ENCODE data around the gene HRH3. TPM values are rescaled to one million over a fixed set of nuclear protein-coding genes. Genes with fewer than 3 reads are reported as not detected.

Gene HRH3
- total RNA-seq, 4 donors from 2014 or later = not detected

DNA sequence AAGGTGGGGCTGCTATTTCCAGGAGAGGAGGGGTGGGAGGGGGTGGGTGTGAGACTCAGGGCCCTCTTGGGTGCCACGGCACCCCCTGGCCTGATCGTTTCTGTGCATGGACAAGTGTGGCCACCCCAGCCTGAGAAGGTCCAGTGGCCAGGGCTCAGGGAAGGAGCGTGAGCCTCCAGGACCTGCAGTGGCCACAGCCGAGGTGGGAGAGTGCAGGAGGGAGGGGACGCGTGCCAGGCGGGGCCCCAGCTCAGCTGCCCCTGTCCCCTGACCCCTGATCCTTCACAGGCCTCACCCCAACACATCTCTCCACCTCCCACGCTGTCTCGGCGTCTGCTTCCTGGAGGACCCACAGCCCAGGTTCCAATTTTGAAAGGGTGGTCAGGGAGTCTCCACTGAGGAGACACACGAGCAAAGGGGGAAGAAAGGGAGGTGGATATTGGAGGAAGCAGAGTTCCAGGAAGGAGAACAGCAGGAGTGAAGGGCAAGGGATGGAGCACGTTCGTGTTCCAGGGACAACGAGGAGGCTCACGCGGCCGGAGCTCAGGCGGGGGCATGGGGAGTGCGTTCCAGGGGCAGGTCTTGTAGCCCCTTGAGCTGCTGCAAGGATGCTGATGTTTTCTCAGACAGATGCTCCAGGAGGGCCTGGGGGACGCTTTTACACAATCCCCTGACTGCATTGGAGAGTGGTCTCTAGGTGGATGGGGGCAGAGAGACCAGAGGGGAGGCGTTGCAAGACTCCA lies 4.2 kb upstream of the HRH3 start:
- intact Hi-C loops (cut with DNase I) = no loop called here
- TF ChIP-seq, protein P1, sequence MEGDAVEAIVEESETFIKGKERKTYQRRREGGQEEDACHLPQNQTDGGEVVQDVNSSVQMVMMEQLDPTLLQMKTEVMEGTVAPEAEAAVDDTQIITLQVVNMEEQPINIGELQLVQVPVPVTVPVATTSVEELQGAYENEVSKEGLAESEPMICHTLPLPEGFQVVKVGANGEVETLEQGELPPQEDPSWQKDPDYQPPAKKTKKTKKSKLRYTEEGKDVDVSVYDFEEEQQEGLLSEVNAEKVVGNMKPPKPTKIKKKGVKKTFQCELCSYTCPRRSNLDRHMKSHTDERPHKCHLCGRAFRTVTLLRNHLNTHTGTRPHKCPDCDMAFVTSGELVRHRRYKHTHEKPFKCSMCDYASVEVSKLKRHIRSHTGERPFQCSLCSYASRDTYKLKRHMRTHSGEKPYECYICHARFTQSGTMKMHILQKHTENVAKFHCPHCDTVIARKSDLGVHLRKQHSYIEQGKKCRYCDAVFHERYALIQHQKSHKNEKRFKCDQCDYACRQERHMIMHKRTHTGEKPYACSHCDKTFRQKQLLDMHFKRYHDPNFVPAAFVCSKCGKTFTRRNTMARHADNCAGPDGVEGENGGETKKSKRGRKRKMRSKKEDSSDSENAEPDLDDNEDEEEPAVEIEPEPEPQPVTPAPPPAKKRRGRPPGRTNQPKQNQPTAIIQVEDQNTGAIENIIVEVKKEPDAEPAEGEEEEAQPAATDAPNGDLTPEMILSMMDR (IDR thresholded peaks at IDR 0.05) = no peak
- TF ChIP-seq EP300 (IDR thresholded peaks at IDR 0.05) (no peak), POLR2A (IDR thresholded peaks at IDR 0.05; ENCODE audit: low read depth) (no peak), POLR2AphosphoS5 (IDR thresholded peaks at IDR 0.05) (no peak)
- Histone ChIP-seq H3K4me3 (no peak overlapping the region), H3K36me3 (no peaks in the 10 kb centered on the region), H3K27me3 (peaks cover 0 to 98% (median 37%) of the 10 kb centered on the region in 4 donors), H3K4me1 (peaks cover 10 to 21% (median 16%) of the 10 kb centered on the region in 4 donors), H3K27ac (replicated peaks in 1 of 4) (no peak overlapping the region), H3K9me3 (no peaks in the 10 kb centered on the region)
- DNase-seq (ENCODE audit: extremely low spot score) = no peak
- 58% methylated on average over 20 of the region's 21 CpGs for WGBS

DNA sequence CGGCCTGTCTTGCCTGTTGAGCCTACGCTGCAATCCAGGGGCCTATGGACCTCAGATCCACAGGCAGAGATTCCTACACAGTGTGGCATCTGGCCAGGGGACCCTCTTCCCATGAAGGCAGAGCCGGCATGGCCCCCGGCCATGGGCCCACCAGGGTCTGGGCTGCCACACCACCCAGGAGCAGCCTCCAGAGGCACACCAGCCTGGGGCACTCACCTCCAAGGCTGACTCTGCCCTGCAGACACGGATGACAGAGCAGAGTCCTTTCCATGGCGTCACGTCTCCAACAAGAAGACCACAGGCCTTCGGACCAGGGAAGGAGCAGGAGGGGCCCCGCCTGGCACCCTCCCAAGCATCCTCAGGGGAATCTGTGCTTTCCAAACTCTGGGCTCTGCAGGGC lies 3.5 kb upstream of the HRH3 start:
- intact Hi-C loops (cut with DNase I) = no loop called here
- no peak overlapping the region for H3K4me3 ChIP-seq
- 87% methylated on average over 7 of the region's 9 CpGs for WGBS
- no peaks in the 10 kb centered on the region for H3K36me3 ChIP-seq
- no peaks in the 10 kb centered on the region for H3K9me3 ChIP-seq
- peaks cover 15 to 28% (median 21%) of the 10 kb centered on the region in 4 donors for H3K4me1 ChIP-seq
- TF ChIP-seq EP300 (IDR thresholded peaks at IDR 0.05) = no peak
- no peak for TF ChIP-seq POLR2AphosphoS5 (IDR thresholded peaks at IDR 0.05)
- no peak for TF ChIP-seq POLR2A (IDR thresholded peaks at IDR 0.05; ENCODE audit: low read depth)
- TF ChIP-seq, protein P1 (IDR thresholded peaks at IDR 0.05) = no peak
- DNase-seq (ENCODE audit: extremely low spot score) = no peak
- H3K27me3 ChIP-seq = peaks cover 0 to 99% (median 44%) of the 10 kb centered on the region in 4 donors
- no peak overlapping the region for H3K27ac ChIP-seq (replicated peaks in 1 of 4)

DNA sequence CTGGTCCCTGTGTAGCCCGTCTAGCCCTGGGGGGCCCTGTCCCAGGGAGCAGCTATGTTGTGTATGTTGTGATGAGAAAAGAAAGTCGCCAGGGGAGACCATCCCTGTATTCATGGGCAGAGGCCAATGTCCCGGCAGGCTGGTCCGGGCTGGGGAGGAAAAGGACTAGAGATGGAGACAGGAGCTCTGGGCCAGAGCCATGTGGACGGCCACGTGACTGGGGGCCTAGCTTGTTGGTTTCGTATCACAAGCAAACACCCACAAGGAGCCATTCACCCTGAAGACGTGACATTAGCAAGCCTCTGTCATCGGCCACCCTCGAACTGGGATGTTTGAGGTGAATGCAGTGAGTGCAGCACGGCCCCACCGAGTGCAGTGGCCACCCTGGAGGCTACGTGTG lies 2.9 kb upstream of the HRH3 start:
- no peak for DNase-seq (ENCODE audit: extremely low spot score)
- H3K4me3 ChIP-seq = no peak overlapping the region
- H3K27me3 ChIP-seq = peaks cover 4 to 99% (median 49%) of the 10 kb centered on the region in 4 donors
- TF ChIP-seq, protein P1 (IDR thresholded peaks at IDR 0.05) = no peak
- TF ChIP-seq EP300 (IDR thresholded peaks at IDR 0.05) (no peak), POLR2A (IDR thresholded peaks at IDR 0.05; ENCODE audit: low read depth) (no peak)
- intact Hi-C loops (cut with DNase I) = no loop called here
- H3K4me1 ChIP-seq = peaks cover 15 to 28% (median 21%) of the 10 kb centered on the region in 4 donors
- H3K27ac ChIP-seq (replicated peaks in 1 of 4) = no peak overlapping the region
- no peaks in the 10 kb centered on the region for H3K9me3 ChIP-seq
- 83% methylated on average over 13 of the region's 13 CpGs for WGBS
- no peaks in the 10 kb centered on the region for H3K36me3 ChIP-seq

DNA sequence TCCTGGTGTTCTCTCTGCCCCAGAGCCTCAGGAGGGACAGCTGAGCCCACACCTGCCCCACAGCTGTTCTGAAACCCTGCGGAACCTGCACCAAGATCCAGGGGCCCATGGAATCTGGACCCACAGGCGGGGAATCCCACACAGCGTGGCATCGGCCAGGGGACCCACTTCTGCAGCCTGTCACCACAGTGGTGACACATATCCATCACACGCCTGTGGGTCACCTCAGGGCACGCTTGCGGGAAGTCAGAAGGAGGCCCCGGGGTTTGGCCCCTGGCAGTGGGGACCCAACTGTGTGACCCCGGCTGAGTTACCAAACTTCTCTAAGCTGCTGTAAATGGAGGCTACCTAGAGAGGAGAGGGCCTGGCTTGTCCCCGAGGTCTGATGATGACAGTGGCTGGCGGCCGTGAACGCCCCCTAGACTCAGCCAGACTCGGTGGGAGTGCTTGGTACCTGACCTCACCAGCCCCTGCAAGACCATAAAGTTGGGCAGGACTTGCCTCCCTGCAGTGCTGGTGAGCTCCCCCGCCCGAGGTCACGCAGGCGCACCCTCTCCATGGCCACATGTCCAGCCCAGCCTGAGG lies 2.3 kb upstream of the HRH3 start:
- intact Hi-C loops (cut with DNase I) = no loop called here
- 100% methylated on average over 6 of the region's 18 CpGs for WGBS
- H3K27me3 ChIP-seq = peaks cover 5 to 99% (median 55%) of the 10 kb centered on the region in 4 donors

More for the DNA sequence above, 2.3 kb upstream of the HRH3 start:
- H3K4me1 ChIP-seq = peaks cover 15 to 28% (median 21%) of the 10 kb centered on the region in 4 donors
- no peak for DNase-seq (ENCODE audit: extremely low spot score)
- TF ChIP-seq POLR2A (IDR thresholded peaks at IDR 0.05; ENCODE audit: low read depth) (no peak), POLR2AphosphoS5 (IDR thresholded peaks at IDR 0.05) (no peak), EP300 (IDR thresholded peaks at IDR 0.05) (no peak)
- TF ChIP-seq, protein P1 (IDR thresholded peaks at IDR 0.05) = no peak
- H3K27ac ChIP-seq (replicated peaks in 1 of 4) = no peak overlapping the region
- H3K36me3 ChIP-seq = no peaks in the 10 kb centered on the region
- H3K4me3 ChIP-seq = no peak overlapping the region
- no peaks in the 10 kb centered on the region for H3K9me3 ChIP-seq
